GM12872 (cell line): ENCODE results near the gene WDFY2.
A peak's percentile ranks its signal among the peaks of the same experiment; 100 is the strongest.

Source experiments
- CTCF ChIP-seq: IDR thresholded peaks from 3 replicates; pipeline ENCODE4 v1.5.1; 2011; ENCODE audit warnings: low read depth, mild to moderate bottlenecking, low read length, moderate library complexity; ENCODE audit not compliant: insufficient read depth

Gene WDFY2

GRCh38 chr13:51811920-51812451, 227.7 kb downstream of the WDFY2 start:
- TF ChIP-seq CTCF: no peak

GRCh38 chr13:51814071-51814470, 229.8 kb downstream of the WDFY2 start:
- no peak for TF ChIP-seq CTCF

- TF ChIP-seq CTCF: peak; percentile 88
These were observed 230.8 kb downstream of the WDFY2 start for GRCh38 chr13:51814825-51815650.

- no peak for TF ChIP-seq CTCF
These were observed 231.6 kb downstream of the WDFY2 start for GRCh38 chr13:51815848-51816247.

DNA sequence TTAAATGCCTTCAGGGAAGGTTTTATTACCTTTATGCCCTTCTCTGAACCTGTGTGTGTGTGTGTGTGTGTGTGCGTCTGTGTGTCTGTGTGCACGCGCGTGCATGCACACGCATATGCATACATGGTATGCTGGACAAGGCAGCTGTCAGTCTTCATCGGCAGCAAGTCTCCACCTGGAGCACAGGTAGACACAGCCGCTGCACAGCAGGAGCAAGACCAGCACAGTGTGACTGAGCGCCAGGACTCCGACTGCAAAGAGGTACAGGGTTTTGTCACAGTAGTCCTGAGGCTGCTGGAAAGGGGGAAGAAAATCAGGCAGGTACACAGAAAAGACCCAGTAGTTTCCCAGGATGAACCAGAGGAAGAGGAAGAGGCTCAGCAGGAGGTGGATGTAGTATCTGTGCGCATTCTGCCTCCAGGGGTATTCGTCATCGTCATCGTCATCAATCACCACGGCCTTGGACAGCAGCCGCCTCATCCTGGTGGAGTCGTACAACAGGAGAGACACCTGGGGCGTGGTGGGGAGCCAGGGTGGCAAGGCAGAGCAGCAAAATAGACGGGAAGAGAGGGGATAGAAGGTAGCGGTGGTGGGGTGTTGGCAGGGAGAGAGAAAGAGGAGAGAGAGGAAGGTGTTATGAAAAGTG, 232.5 kb downstream of the WDFY2 start:
- TF ChIP-seq CTCF: no peak
